A549 (cell line): ENCODE data around the gene CAMTA1. TPM values are rescaled to one million over a fixed set of nuclear protein-coding genes. Genes with fewer than 3 reads are reported as not detected.

Source experiments
- ATAC-seq, 2 experiments: fragments of 200-7000 bp in 1 of 2; fragments of >200 bp in 1 of 2; cut with Nextera tagmentation in 1 of 2; cut with Tn5 transposase in 1 of 2; 3 replicates each; pipeline versions ENCODE4 v1.8.0 to v1.9.1; 2018 to 2020; ENCODE audit warnings: mild to moderate bottlenecking in 1 of 2, moderate library complexity in 1 of 2
- CTCF ChIA-PET: fragments of 300-600 bp; sonication (Branson Sonifier 250); formaldehyde crosslinking; extraction: SDS; loops from one replicate; lab custom pipeline; 2021; ENCODE audit warnings: antibody characterized with exemption, inconsistent platforms; lab: Yijun Ruan, JAX
- POLR2A ChIA-PET: fragments of 350-600 bp; formaldehyde crosslinking; extraction: SDS; loops from one replicate; lab custom pipeline; 2021; ENCODE audit warnings: antibody characterized with exemption, inconsistent platforms; lab: Yijun Ruan, JAX
- DNase-seq, 2 experiments: peaks; one replicate each; pipeline versions ENCODE4 v3.0.0 to v3.0.0-alpha.2; 2011 to 2016; ENCODE audit warnings: low read depth in 1 of 2, low spot score in 1 of 2
- FAIRE-seq: peaks from 2 replicates; lab custom pipeline; 2011; peaks lifted over from hg19 to GRCh38; lab: Jason Lieb, UNC
- H3K27ac ChIP-seq, 2 experiments: fragments of >200 bp; sonication (Bioruptor Twin); formaldehyde crosslinking; 3 replicates each; pipeline ENCODE4 v1.5.1; 2016 to 2017
- H3K4me1 ChIP-seq: fragments of >200 bp; sonication (Bioruptor Twin); formaldehyde crosslinking; 3 replicates; pipeline ENCODE4 v1.6.1; 2016
- H3K4me2 ChIP-seq: fragments of >200 bp; sonication (Bioruptor Twin); formaldehyde crosslinking; 3 replicates; pipeline ENCODE4 v1.6.1; 2016
- H3K4me3 ChIP-seq: fragments of >200 bp; sonication (Bioruptor Twin); formaldehyde crosslinking; 3 replicates; pipeline ENCODE4 v1.5.1; 2016
- H3K9me3 ChIP-seq: fragments of >200 bp; sonication (Bioruptor Twin); formaldehyde crosslinking; 3 replicates; pipeline ENCODE4 v1.6.1; 2016
- CBX8 ChIP-seq: fragments of 200-600 bp; sonication (generic); IDR thresholded peaks from 2 replicates; pipeline ENCODE4 v1.6.1; 2016
- CHD4 ChIP-seq: fragments of 200-600 bp; sonication (generic); IDR thresholded peaks from 2 replicates; pipeline ENCODE4 v1.6.1; 2016; ENCODE audit warnings: antibody characterized with exemption, mild to moderate bottlenecking, borderline replicate concordance
- EHF ChIP-seq: fragments of 250-450 bp; sonication (Bioruptor Pico); IDR thresholded peaks from 2 replicates; pipeline ENCODE4 v1.5.0; 2020; ENCODE audit warnings: mild to moderate bottlenecking
- EHMT2 ChIP-seq: fragments of 200-600 bp; sonication (generic); IDR thresholded peaks from 2 replicates; pipeline ENCODE4 v1.6.1; 2016; ENCODE audit warnings: antibody characterized with exemption, low read depth, mild to moderate bottlenecking, moderate library complexity
- EP300 ChIP-seq, 2 experiments: fragments of >200 bp; sonication (Bioruptor Twin); formaldehyde crosslinking; IDR thresholded peaks; 2 replicates in 1 of 2; 3 replicates in 1 of 2; pipeline ENCODE4 v1.6.1; 2016 to 2017
- GATA3 ChIP-seq: IDR thresholded peaks from 2 replicates; pipeline ENCODE4 v1.6.1; 2012; ENCODE audit warnings: borderline replicate concordance
- HDAC2 ChIP-seq: fragments of 200-600 bp; sonication (generic); IDR thresholded peaks from 2 replicates; pipeline ENCODE4 v1.6.1; 2016
- HEYL ChIP-seq: fragments of 250-450 bp; sonication (Bioruptor Pico); IDR thresholded peaks from 2 replicates; pipeline ENCODE4 v1.8.0; 2021; ENCODE audit warnings: mild to moderate bottlenecking, moderate library complexity
- HOXB13 ChIP-seq: fragments of 250-450 bp; sonication (Bioruptor Pico); IDR thresholded peaks from 2 replicates; pipeline ENCODE4 v1.5.0; 2020; ENCODE audit warnings: low read depth, mild to moderate bottlenecking, moderate library complexity
- HOXB5 ChIP-seq: fragments of 250-450 bp; sonication (Bioruptor Pico); IDR thresholded peaks from 2 replicates; pipeline ENCODE4 v1.5.0; 2020; ENCODE audit warnings: mild to moderate bottlenecking, moderate library complexity
- JUNB ChIP-seq: fragments of >200 bp; sonication (Bioruptor Twin); formaldehyde crosslinking; IDR thresholded peaks from 2 replicates; pipeline ENCODE4 v1.6.1; 2016
- MAZ ChIP-seq: fragments of 150-350 bp; IDR thresholded peaks from 2 replicates; pipeline ENCODE4 v1.6.1; 2014; ENCODE audit warnings: antibody characterized with exemption, low read depth, low read length, borderline replicate concordance
- NFE2L2 ChIP-seq: fragments of 150-350 bp; conservative IDR thresholded peaks from 2 replicates; pipeline ENCODE4 v1.6.1; 2014; ENCODE audit warnings: low read length
- NPAS2 ChIP-seq: fragments of 250-450 bp; sonication (Bioruptor Pico); IDR thresholded peaks from 2 replicates; pipeline ENCODE4 v1.8.0; 2022; ENCODE audit warnings: mild to moderate bottlenecking, moderate library complexity, borderline replicate concordance
- RCOR1 ChIP-seq: fragments of 150-350 bp; IDR thresholded peaks from 2 replicates; pipeline ENCODE4 v1.6.1; 2014; ENCODE audit warnings: antibody characterized with exemption, low read length, low read depth
- TFCP2L1 ChIP-seq: fragments of 250-450 bp; sonication (Bioruptor Pico); IDR thresholded peaks from 2 replicates; pipeline ENCODE4 v1.5.0; 2021; ENCODE audit warnings: mild to moderate bottlenecking
- TP53 ChIP-seq: fragments of 250-450 bp; sonication (Bioruptor Pico); IDR thresholded peaks from 2 replicates; pipeline ENCODE4 v1.5.0; 2021; ENCODE audit warnings: mild to moderate bottlenecking, moderate library complexity
- ZC3H11A ChIP-seq: fragments of 450-650 bp; IDR thresholded peaks from 2 replicates; pipeline ENCODE4 v1.6.1; 2014; ENCODE audit warnings: antibody characterized with exemption, mild to moderate bottlenecking
- ZNF302 ChIP-seq: fragments of 250-450 bp; sonication (Bioruptor Pico); IDR thresholded peaks from 2 replicates; pipeline ENCODE4 v1.9.0; 2021; ENCODE audit warnings: inconsistent platforms, mild to moderate bottlenecking, moderate library complexity
- WGBS: methylation state at CpG from one replicate; pipeline ENCODE4 v1.1.6; 2017; ENCODE audit errors: missing lambda C conversion rate; 5-methylcytosine and 5-hydroxymethylcytosine counted together
- polyA plus RNA-seq, 4 experiments: library from polyadenylated mRNA; depleted of rRNA in 3 of 4; stranded (reverse); fragments of >200 nt; fragmentation: RNase III in 1 of 4; extraction: RNeasy Plus Mini Kit Qiagen cat#74134 plus additional on column Dnase treatment in 1 of 4; gene quantifications; 2 replicates in 3 of 4; 3 replicates in 1 of 4; pipeline ENCODE4 v1.2.3, GENCODE V29; 2011 to 2017
- TF ChIP-seq, protein P1 (sequence below): fragments of 150-350 bp; IDR thresholded peaks from 2 replicates; pipeline ENCODE4 v1.6.1; 2014; ENCODE audit warnings: low read depth, mild to moderate bottlenecking, low read length
- TF ChIP-seq, protein P2 (sequence below): fragments of >200 bp; sonication (Bioruptor Twin); formaldehyde crosslinking; IDR thresholded peaks from 2 replicates; pipeline ENCODE4 v1.6.1; 2016
- TF ChIP-seq, protein P3 (sequence below): fragments of >200 bp; sonication (Bioruptor Twin); formaldehyde crosslinking; IDR thresholded peaks from 3 replicates; pipeline ENCODE4 v1.5.1; 2016
- TF ChIP-seq, protein P4 (sequence below): IDR thresholded peaks from 2 replicates; pipeline ENCODE4 v1.6.1; 2012
- TF ChIP-seq, protein P5 (sequence below): fragments of >200 bp; sonication (Bioruptor Twin); formaldehyde crosslinking; IDR thresholded peaks from 3 replicates; pipeline ENCODE4 v1.6.1; 2016

Gene CAMTA1
- polyA plus RNA-seq, 2 of the 4 experiments (the other 2 are of a cell fraction): 58.8 to 75.0 TPM

DNA sequence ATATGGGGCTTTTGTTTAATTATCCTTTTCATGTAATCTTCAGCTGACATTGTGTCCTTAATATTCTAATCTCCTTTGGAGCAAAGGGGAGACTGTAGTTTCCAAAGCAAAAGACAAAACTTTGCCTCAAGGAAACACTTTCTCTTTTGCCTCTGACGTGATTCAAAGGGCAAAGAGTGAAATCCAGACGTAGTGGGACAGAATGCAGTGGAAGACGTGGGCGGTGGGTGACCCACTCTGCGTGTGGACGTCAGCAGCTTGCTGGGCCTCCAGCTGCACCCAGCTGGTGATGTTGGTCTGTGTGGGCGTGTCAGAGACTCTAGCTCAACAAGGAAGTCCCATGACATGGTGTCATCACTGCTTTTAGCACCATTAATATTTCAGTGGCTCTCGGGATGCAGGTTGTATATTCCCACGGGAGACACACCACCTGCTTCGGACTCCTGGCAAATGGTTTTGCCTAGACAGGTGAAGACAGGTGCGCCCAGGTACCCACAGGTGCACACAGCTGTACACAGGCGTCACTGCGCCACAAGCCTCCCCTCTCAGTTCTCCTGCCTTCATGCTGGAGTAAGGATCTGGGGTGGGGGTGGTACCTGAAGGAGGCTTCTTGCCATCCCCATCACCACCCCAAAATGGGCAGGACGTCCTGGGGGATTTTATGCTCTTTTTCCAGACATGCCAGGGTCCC, 693.7 kb downstream of the CAMTA1 start:
- Histone ChIP-seq H3K4me1 (peaks cover 20% of the 10 kb centered on the region), H3K27ac (peak overlapping the region; percentile 55 to 98), H3K4me2 (peak overlapping the region; percentile 35)
- no peak for FAIRE-seq
- POLR2A ChIA-PET: interaction anchor here (1.0 kb wide), 1 partner anchor 178 kb away, joined by 3 read pairs; no protein-coding TSS in a partner anchor
- TF ChIP-seq, protein P1, sequence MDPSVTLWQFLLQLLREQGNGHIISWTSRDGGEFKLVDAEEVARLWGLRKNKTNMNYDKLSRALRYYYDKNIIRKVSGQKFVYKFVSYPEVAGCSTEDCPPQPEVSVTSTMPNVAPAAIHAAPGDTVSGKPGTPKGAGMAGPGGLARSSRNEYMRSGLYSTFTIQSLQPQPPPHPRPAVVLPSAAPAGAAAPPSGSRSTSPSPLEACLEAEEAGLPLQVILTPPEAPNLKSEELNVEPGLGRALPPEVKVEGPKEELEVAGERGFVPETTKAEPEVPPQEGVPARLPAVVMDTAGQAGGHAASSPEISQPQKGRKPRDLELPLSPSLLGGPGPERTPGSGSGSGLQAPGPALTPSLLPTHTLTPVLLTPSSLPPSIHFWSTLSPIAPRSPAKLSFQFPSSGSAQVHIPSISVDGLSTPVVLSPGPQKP: no peak
- TF ChIP-seq EP300 (IDR thresholded peaks at IDR 0.05): peak in 1 of 2 experiments; percentile 25; a peak in 1 of 5 replicates
- TF ChIP-seq, all 56 proteins: peak for 1
- 57% methylated on average over 14 of the region's 14 CpGs for WGBS
- H3K4me3 ChIP-seq: no peak overlapping the region
- CTCF ChIA-PET: interaction anchor here (0.7 to 1.4 kb wide), 3 partner anchors 9 to 437 kb away, joined by 3 to 4 read pairs (median 3); no protein-coding TSS in a partner anchor
- DNase-seq (peak; percentile 32 to 75), ATAC-seq (peak; percentile 41; a peak in 4 of 6 replicates)
- H3K9me3 ChIP-seq: no peaks in the 10 kb centered on the region

DNA sequence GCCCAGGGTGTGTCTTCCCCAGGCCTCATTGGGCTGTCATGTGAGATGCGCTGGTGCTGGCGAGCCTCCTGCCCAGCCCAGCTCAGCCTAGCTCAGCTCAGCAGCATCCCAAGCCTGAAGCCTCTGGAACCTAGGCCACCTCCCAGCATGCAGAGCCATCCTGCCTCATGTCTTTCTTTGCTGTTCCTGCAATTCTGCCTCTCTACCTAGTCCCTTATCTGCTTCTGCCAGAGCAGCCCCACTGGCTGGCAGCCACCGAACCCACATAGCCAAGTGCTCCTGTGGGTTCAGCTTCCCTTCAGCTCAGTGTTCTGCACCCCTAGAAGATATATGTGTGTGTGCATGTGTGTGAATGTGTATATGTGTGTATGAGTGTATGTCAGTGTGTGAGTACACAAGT, 694.3 kb downstream of the CAMTA1 start:
- H3K4me3 ChIP-seq: no peak overlapping the region
- DNase-seq (no peak), FAIRE-seq (no peak), ATAC-seq (no peak)
- no peak overlapping the region for H3K4me2 ChIP-seq
- POLR2A ChIA-PET: interaction anchor here (1.0 kb wide), 1 partner anchor 179 kb away, joined by 3 read pairs; no protein-coding TSS in a partner anchor
- 87% methylated on average over 3 of the region's 3 CpGs for WGBS
- peaks cover 17% of the 10 kb centered on the region for H3K4me1 ChIP-seq
- no peaks in the 10 kb centered on the region for H3K9me3 ChIP-seq
- CTCF ChIA-PET: interaction anchor here (1.4 kb wide), 1 partner anchor 437 kb away, joined by 4 read pairs; no protein-coding TSS in a partner anchor
- H3K27ac ChIP-seq: peak overlapping the region; percentile 55 to 98; a peak in 5 of 6 replicates
- TF ChIP-seq HOXB5 (CRISPR knock-in tag) (no peak), EHMT2 (no peak), HDAC2 (no peak), ZNF302 (CRISPR knock-in tag) (no peak)
- TF ChIP-seq, protein P2, sequence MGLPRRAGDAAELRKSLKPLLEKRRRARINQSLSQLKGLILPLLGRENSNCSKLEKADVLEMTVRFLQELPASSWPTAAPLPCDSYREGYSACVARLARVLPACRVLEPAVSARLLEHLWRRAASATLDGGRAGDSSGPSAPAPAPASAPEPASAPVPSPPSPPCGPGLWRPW: no peak
- TF ChIP-seq, protein P3, sequence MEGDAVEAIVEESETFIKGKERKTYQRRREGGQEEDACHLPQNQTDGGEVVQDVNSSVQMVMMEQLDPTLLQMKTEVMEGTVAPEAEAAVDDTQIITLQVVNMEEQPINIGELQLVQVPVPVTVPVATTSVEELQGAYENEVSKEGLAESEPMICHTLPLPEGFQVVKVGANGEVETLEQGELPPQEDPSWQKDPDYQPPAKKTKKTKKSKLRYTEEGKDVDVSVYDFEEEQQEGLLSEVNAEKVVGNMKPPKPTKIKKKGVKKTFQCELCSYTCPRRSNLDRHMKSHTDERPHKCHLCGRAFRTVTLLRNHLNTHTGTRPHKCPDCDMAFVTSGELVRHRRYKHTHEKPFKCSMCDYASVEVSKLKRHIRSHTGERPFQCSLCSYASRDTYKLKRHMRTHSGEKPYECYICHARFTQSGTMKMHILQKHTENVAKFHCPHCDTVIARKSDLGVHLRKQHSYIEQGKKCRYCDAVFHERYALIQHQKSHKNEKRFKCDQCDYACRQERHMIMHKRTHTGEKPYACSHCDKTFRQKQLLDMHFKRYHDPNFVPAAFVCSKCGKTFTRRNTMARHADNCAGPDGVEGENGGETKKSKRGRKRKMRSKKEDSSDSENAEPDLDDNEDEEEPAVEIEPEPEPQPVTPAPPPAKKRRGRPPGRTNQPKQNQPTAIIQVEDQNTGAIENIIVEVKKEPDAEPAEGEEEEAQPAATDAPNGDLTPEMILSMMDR: no peak
- TF ChIP-seq, all 56 proteins: peak for 0

DNA sequence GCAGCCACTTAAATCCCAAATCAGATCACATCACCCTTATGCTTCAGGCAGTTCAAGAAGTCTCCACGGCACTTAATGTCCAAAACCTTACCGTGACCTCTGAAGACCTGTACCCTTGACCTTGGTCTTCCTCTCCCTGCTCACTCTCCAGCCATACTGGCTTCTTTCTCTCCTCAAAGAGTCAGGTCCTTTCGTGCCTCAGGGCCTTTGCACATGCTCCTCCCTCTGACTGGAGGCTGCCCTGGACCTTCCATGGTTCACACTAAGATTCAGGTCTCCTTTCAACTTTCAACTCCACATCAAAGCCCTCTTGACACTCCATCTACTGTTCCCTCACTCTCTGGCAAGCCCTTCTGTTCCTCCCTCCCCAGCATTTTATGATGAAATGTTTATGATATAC, 695.9 kb downstream of the CAMTA1 start:
- TF ChIP-seq ZC3H11A (no peak), HOXB13 (no peak), MAZ (no peak), TFCP2L1 (no peak), RCOR1 (no peak), GATA3 (no peak), CHD4 (no peak), JUNB (no peak), NPAS2 (CRISPR knock-in tag) (no peak), NFE2L2 (no peak), TP53 (CRISPR knock-in tag) (no peak), HEYL (CRISPR knock-in tag) (no peak), EHF (CRISPR knock-in tag) (no peak), CBX8 (no peak)
- TF ChIP-seq, protein P4, sequence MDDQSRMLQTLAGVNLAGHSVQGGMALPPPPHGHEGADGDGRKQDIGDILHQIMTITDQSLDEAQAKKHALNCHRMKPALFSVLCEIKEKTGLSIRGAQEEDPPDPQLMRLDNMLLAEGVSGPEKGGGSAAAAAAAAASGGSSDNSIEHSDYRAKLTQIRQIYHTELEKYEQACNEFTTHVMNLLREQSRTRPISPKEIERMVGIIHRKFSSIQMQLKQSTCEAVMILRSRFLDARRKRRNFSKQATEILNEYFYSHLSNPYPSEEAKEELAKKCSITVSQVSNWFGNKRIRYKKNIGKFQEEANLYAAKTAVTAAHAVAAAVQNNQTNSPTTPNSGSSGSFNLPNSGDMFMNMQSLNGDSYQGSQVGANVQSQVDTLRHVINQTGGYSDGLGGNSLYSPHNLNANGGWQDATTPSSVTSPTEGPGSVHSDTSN: no peak
- TF ChIP-seq, protein P5, sequence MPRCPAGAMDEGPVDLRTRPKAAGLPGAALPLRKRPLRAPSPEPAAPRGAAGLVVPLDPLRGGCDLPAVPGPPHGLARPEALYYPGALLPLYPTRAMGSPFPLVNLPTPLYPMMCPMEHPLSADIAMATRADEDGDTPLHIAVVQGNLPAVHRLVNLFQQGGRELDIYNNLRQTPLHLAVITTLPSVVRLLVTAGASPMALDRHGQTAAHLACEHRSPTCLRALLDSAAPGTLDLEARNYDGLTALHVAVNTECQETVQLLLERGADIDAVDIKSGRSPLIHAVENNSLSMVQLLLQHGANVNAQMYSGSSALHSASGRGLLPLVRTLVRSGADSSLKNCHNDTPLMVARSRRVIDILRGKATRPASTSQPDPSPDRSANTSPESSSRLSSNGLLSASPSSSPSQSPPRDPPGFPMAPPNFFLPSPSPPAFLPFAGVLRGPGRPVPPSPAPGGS: no peak
- 87% methylated on average over 3 of the region's 3 CpGs for WGBS
- Histone ChIP-seq H3K4me1 (peaks cover 13% of the 10 kb centered on the region), H3K27ac (0 out of 6 replicates have a peak overlapping the region, but pooled peaks of 1 of the 2 experiments have one; percentile 24), H3K9me3 (no peaks in the 10 kb centered on the region), H3K4me3 (no peak overlapping the region), H3K4me2 (no peak overlapping the region)
- ATAC-seq: no peak
- no peak for DNase-seq
- no peak for FAIRE-seq
- CTCF ChIA-PET: no interaction called here
- POLR2A ChIA-PET: no interaction called here
